Inferior parietal cortex (tissue), 1 donor: Measurements from ENCODE around the gene OR5H2.
"Not testable (repeated sequence)": the region's sequence is repeated elsewhere in the genome, so short reads cannot be mapped to it uniquely, and the experiment has no call there.

ENCODE experiments used
- DNase-seq: peaks from one replicate; pipeline ENCODE4 v3.0.0-alpha.2; 2016; ENCODE audit errors: extremely low spot score

OR5H2 gene

DNA sequence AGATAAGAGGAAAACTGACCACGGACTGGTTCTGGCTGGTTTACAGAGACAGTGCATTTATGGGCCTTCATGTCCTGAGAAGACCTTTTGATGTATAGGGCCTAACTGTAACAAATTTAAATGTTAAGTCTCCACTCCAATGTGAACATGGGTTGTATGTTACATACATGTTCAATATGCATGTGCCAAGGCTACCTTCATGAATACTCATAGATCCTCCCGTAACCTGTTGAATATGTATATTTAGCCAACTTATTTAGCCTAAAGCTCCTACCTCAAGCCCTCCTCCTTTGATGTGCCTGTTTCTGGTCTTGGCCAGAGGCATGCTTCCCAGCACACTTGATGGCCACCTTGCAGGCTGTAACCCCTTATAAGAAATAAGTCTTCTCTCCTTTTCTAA is at the start of gene OR5H2:
TSS of gene OR5H2 (plus strand) at position 301 of the 400 bp plus-strand sequence. CDS start 398 bp downstream, outside the sequence.
- DNase-seq: no peak

DNA sequence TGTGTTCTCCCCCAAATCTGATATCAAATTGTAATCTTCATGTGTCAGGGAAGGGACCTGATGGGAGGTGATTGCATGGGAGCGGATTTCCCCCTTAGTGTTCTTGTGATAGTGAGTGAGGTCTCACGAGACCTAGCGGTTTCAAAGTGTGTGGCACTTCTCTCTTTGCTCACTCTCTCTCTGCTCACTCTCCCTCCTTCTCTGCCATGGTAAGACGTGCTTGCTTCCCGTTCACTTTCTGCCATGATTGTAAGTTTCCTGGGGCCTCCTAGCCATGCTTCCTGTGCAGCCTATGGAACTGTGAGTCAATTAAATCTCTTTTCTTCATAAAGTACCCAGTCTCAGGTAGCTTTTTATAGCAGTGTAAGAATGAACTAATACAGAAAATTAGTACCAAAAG is 48.8 kb upstream of the OR5H2 start:
- DNase-seq: no peak

DNA sequence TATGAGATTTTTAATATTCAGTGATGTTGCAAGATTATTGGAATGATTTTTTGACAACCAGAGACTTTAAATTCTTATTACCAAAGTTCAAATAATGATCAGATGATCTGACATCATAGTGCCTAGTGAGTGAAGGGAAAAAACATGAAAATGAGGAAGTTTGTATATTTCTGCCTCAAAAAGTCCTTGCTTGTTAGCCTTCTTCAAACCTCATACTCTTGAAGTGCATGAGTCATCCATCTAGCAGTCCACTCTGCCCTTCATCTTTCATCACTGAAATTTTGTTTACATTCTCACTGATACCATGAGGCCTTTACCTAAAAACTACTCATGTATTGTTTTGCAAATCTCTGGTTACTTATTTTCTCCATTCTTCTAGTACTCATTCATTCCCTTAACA is 42.2 kb upstream of the OR5H2 start:
- no peak for DNase-seq

DNA sequence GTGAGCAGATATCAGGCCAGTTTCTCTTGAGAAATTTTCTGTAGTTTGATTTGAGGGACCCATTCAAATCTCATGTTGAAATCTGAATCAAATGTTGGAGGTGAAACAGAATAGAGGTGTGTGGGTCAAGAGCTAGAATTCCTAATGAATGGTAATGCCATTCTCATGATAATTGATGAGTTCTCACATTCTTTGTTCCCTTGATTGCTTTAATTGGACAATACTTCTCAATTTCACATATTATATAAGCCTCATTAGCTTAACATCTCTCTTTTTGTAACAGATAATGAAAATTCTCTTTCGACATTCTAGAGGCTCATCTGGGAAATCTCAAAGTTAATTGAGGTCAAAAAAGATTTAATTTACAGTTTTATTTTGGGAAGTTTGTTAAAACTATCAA is 40.1 kb upstream of the OR5H2 start:
- no peak for DNase-seq

DNA sequence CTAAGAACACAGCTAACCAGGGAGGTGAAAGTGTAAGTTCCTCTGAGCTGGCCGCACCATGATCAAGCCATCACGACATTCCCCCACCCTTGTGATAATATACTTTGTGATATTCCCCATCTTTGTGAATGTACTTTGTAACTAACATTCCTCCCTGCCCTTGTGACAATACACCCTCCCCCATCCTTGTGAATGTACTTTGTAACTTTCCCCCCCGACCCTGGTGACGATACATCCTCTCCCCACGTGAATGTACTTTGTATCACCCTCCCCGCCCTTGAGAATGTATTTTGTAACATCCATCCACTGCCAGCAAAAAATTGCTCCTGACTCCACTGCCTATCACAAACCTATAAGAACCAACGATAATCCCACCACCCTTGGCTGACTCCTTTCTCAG is 38.5 kb upstream of the OR5H2 start:
- DNase-seq: no peak

DNA sequence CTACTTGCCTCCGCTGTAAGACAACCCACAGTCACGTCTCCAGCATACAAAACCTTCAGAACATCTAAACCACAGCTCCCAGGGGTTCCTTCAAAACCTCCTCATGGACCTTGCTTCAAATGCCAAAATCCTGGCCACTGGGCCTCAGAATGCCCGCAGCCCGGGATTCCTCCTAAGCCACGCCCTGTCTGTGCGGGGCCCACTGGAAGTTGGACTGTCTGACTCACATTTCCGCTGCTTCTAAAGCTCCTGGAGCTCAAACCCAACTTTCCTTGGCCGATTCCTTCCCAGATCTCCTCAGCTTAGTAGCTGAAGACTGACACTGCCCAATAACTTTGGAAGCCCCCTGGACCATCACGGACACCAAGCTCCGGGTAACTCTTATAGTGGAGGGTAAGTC is 36.2 kb upstream of the OR5H2 start:
- DNase-seq: no peak

DNA sequence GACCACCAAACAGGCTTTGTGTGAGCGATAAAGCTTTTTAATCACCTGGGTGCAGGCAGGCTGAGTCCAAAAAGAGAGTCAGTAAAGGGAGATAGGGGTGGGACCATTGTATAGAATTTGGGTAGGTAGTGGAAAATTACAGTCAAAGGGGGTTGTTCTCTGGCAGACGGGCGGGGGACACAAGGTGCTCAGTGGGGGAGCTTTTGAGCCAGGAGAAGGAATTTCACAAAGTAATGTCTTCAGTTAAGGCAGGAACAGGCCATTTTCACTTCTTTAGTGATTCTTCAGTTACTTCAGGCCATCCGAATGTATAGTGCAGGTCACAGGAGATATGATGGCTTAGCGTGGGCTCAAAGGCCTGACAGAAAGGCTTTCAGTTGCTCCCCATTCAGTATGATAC is 26.3 kb upstream of the OR5H2 start:
- DNase-seq: not testable (repeated sequence)

DNA sequence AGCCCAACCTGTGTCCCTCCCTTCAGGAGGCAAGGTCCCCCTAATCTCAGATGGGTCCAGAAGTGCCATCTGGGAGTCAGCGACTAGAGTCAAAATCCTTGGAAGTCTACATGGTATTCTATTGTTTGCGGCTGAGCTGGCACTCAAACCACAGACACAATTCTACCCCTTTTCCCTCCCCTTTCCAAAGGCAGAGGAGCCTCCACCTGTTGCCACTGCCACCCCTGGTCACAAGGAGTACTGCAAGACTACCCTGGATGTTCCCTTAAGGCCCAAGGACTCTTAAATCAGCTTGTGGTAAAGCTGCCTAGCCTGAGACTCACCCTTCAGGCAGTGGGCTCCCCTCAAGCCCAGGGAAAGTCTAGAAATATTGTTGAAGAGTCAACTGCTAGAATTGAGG is 22.6 kb upstream of the OR5H2 start:
- DNase-seq: no peak

DNA sequence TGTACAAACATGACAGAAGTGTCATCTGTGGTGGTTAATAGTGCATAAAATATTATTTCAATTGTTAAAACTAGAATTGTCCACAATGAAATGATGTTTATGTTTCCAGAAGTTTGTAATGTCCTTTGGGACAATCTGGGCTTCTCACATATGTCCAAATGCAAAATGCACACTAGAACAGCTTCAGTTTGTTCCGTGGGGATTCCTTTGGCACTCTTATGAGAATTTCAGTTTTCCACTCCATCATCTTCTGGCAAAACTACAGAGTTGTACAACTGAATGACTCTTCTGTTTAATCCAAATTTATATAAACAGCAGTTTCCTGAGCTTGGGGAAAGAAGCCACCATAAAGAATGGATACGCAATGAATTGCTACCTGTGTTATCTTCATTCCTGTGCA is 20.3 kb upstream of the OR5H2 start:
- no peak for DNase-seq

DNA sequence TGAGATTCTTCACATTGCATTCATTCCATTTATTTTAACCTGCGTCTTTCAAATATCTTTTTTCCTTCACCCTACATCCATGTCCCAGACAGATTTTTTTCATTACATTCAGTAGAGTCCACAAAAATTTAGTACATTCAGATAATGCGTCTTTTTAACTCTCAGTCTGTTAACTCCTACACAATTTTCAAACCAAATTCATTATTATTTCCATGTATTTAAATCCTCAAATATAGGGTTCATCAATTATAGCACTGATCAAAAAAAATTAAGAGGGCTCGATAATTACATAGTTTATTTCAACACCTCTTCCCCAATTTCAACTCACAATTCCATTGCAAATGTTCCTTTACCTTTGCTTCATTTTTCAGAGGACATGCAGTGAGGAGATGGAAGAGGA is 18.4 kb upstream of the OR5H2 start, which contains the start of gene OR5H6:
TSS of gene OR5H6 (plus strand) at position 301 of the 400 bp plus-strand sequence. CDS start at position 390, 89 bp downstream.
- DNase-seq: no peak

DNA sequence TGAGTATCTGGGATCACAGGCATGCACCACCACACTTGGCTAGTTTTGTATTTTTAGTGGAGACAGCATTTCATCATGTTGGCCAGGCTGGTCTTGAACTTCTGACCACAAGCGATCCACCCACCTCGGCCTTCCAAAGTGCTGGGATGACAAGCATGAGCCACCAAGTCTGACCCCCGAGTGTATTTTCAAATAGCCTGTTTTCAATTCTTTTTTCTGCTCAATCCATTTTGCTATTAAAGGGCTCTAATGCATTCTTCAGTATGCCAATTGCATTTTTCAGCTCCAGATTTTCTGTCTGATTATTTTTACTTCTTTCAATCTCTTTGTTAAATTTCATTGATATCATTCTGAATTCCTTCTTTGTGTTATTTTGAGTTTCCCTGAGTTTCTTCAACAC is 12.5 kb upstream of the OR5H2 start:
- DNase-seq: no peak

DNA sequence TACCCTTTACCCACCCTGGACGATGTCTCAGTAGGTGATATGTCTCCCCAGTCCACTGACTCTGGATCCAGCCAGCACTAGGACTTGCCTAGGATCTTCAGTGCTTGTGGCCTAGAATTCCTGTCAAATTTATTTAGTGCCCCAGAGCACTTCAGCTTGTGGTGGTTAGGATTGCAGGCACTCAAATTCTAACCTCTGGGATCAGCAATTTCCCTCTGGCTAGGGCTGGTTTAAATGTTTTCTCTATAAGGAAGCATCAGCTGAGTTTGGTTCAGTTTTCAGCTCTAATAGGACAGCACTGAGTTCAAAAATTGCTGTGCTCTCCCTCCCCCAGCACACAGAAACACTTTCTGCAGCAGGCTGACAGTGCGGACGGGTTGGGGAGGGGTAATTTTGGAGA is 10.2 kb upstream of the OR5H2 start:
- no peak for DNase-seq

DNA sequence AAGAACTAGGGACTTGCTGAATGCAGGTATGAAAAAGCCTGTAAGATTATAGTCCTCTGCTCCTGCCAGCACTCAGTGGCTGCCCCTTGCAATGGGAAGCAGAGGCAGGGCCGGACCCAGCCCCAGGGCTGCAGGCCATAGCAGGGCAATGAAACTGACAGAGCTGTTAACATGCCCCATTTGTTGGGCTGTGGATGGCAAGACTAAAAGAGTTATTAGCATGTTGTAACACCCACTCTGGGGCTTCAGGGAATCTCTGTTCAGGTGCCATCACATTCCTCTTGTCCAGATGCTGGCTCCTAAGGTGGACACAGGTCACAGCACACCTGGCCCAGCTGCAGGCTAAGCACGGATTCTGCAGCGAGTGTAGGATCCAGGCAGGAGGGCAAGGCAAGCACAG is 7.4 kb upstream of the OR5H2 start:
- DNase-seq: no peak

DNA sequence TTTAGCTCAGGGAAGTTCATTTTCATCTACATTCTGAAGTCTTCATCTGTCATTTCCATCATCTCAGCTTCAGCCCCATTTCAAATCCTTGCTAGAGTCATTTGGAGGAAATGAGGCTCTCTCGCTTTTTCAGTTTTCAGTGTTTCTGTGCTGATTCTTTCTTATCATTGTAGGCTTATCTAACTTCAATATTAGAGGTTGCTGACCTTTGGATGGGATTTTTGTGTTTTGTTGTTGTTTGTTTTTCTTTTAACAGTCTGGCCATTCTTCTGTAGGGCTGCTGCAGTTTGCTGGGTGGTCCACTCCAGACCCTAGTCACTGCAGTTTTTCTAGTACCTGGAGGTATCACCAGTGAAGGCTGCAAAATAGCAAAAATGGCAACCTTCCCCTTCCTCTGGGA is 8.6 kb downstream of the OR5H2 start:
- no peak for DNase-seq

DNA sequence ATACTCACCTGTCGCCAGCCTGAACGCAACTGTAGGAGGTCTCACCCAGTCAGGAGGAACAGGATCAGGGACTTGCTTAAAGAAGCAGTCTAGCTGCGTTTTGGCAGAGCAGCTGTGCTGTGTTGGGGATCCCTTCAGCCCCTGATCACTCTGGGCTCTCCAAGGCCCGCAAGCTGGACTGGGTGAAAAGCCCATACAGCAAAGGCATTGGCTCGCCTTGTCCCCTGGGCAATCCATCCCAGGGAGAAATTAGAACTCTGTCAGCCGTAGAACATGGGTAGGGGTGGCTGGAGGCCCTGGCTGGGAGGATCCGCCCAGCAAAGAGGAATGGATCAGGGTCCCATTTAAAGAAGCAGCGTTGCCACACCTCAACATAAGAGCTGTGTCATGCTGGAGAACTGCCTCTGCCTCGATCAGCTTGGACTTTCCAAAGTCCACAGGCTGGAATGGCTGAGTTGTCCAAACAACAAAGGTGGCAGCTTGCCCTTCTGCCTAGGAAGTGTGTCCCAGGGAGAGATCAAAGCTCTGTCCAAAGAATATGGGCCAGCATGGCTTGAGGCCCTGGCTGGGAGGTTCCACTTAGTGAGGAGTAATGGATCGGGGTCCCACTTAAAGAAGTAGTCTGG is 9.1 kb downstream of the OR5H2 start:
- DNase-seq: no peak

DNA sequence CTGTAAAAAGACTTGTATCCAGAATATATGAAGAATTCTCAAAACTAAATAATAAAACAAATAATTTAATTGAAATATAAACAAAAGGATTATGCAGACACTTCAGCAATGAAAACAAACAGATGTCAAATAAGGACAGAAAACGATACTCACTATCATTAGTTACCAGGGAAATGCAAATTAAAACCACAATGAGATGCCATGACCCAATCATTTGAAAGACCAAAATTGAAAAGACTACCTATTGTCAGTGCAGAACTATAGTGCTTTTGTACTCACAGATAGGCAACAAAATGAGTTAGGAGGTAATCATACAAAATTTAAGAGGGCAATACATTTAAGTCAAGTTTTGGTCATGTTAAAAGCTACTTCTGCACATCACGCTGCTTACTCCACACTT is 39.8 kb downstream of the OR5H2 start:
- DNase-seq: no peak

DNA sequence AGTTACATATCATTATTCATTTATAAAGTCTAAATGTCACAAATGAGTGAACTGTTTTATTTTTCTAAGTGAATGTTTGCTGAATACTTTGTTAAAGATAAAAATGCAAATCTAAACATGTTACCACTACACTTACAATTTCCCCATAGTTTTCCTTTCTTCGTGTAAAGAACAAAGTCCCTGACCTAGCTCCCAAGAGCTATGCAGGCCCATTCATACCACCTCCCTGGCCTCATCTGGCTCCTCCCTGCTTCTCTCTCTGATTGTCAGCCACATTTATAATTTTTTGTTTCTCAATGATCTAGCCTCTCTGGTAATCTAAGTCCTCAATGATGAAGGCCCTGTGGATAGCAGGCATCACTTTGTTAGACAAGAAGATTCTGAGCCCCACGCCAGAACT is 40.4 kb downstream of the OR5H2 start:
- DNase-seq: no peak

DNA sequence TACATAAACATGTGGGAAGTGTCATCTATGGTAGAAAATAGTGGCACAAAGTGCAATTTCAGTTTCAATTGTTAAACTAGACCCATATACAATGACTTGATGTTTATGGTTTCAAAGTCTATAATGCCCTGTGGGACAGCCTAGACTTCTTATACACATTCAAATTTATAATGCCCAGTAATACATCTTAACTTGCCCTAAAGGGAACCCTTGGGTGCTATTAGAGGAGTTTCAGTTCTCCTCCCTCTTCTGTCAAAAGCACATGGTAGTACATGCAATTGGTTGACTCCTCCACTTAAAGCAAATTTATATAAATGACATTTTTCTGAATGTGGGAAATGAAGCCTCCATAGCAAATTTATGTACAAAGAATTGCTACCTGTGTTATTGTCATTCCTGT is 41.1 kb downstream of the OR5H2 start:
- DNase-seq: no peak

DNA sequence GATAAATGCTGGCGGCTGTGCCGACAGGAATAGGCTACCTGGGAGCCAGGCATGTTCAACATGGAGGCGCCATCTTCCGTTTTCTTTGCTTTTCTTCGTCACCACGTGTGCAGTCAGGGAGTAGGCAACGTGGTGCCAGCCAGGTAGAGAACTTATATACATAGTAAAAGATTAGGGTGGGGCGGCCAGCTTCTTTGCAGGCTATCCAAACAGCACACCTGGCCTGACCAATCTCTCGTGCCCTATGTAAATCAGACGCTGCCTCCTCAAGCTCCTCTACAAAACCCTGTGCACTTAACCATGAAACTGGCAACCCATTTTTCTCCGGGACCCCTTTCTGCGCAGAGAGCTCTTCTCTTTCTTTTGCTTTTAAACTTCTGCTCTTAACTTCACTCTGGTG is 42.8 kb downstream of the OR5H2 start:
- no peak for DNase-seq

DNA sequence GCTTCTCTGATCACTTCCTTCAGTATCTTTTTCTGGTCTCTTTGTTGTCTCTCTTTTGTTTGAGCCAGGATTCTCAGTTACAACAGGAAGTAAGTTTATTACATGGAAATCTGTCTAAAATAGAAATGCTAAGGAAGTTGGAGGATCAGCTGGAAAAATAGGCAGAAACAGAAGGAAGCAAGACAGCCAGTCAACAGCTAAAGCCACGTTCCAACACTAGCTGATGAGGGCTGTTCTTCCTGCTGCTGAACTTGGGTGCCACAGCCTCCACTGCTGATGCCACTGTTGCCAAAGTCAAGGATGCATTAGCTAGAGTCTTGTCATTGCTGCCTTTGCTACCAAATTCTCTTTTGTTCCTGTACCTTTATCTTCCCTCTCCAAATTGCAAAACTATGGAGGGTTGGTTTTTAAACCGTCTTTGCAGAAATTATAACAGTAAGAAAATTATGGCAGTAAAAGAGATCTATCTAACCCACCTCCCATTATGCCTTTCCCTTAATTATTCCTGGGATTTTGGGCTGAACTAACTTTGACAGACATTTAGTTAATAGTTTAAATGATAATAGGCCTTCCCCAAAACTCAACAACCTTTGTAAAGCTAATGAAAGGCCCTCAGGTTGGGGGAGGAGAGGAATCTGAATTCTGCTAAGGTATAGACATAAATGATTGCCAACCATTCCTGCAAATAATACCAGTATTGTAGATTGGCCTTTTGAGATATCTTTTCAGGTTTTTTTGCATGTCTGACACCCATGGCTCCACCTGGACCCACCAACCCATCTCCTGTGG is 44.0 kb downstream of the OR5H2 start:
- no peak for DNase-seq

DNA sequence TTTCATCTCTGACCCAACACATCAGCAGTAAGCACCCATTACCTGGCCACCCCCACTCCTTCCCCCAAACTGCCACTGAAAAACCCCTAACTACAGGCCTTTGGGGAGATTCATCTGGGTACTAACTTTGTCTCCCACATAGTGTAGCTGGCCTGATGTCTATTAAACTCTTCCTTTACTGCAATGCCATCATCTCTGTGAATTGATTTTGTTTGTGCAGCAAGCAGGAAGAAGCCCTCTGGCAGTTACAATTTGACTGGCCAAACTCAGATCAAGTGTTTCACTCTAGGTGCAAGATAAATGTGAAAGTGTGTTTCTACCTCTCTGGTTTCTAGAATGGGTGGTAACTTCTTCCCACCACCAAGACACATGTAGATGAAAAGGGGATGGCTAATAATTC is 44.6 kb downstream of the OR5H2 start:
- no peak for DNase-seq

DNA sequence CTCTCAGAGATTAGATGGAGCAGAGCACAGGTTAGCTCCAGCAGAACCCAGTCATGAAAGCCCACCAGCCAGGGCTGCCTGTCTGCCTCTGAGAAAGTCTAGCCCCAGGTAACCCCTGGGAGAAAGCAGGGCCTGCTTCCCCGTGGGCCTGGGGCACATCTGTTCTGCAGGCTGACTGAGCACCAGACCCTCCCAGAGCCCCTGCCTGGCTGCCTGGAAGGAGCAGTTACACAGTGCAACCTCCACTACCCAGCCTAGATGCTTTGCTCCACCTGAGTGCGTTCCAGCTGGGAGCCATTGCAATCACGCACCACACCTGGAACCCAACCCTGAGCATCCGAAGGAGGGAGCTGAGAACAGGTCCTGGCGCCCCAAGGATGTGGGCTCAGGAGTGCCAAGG is 46.6 kb downstream of the OR5H2 start:
- DNase-seq: no peak

DNA sequence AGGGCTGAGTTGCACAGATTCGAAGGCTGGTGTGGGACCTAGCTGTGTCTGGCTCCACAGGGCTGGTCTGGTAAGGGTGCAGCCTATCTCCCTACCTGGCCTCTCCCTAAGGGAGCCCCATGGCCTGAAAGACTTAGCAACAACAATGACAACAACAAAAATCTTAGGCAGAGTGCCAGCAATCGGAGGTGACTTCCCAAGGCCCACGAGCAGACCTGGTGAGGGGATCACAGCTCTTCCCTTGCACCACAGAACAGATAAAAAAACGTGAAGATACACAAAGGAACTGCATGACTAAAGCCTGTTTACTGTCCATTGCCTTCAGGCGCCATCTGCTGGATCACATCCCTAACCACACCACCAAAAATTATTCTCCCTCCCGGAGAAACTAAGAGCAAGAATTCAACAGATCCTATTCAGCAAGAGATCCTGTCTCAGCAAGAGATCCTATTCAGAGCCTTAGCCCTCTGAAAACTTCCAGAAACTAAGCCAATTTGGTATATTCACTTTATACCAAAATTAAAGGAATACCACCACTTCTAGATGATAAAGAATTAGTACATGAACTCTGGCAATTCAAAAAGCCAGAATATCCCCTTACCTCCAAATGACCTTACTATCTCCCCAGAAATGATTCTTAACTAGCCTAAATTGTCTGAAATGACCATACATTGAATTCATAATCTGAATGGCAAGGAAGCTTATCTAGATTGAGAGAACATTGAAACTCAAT is 47.3 kb downstream of the OR5H2 start:
- DNase-seq: peak; percentile 76
